Glomerular visceral epithelial cell (primary cell): ENCODE data around the gene XAGE2.
A peak's percentile ranks its signal among the peaks of the same experiment; 100 is the strongest.

ENCODE experiments used
- DNase-seq: peaks from one replicate; pipeline ENCODE4 v3.0.0-alpha.2; 2016; ENCODE audit errors: extremely low spot score

The XAGE2 gene

DNA sequence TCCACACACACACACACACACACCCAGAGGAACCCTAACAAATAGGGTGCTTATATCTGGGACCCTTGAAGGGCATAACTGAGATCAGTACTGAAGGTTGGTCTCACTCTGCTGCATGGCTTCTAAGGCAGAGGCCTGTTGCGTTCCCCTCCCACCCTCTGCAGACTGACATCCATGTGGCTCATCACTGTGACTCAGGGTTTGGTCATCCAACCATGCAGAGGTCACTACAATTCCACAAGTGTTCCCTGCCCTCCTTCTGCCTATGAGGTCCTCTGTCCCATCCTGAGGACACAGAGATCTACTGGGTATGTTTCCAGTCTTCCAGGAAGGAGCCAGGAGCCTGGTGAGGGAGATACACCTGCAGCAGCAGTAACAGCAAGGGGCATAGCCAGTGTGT is 55.8 kb downstream of the XAGE2 start:
- DNase-seq = peak; percentile 24
